Fibroblast of skin of left biceps (primary cell): Measurements from ENCODE around the gene SDCBP2.
A peak's percentile ranks its signal among the peaks of the same experiment; 100 is the strongest.

ENCODE experiments used
- DNase-seq, 2 experiments: peaks; one replicate each; pipeline ENCODE4 v3.0.0-alpha.2; 2013; ENCODE audit warnings: low read depth in 2 of 2

The SDCBP2 gene

GRCh38 chr20:1275919-1276318, 53.0 kb downstream of the SDCBP2 start:
- DNase-seq = no peak

GRCh38 chr20:1274485-1275311, 54.2 kb downstream of the SDCBP2 start:
- no peak for DNase-seq

GRCh38 chr20:1273366-1273765, 55.6 kb downstream of the SDCBP2 start:
- DNase-seq = no peak

GRCh38 chr20:1272368-1273100, 56.4 kb downstream of the SDCBP2 start:
- DNase-seq = no peak

GRCh38 chr20:1269850-1270249, 59.1 kb downstream of the SDCBP2 start:
- DNase-seq = no peak

- no peak for DNase-seq
These were observed 59.7 kb downstream of the SDCBP2 start for GRCh38 chr20:1269235-1269634.

- DNase-seq = no peak
These were observed 61.0 kb downstream of the SDCBP2 start for GRCh38 chr20:1267809-1268374.

- DNase-seq = no peak
These were observed 61.8 kb downstream of the SDCBP2 start for GRCh38 chr20:1267161-1267560.

GRCh38 chr20:1266167-1266973, 62.6 kb downstream of the SDCBP2 start, which contains the start of gene SNPH:
Gene SNPH (plus strand): TSS chr20:1266294. CDS start chr20:1296240, 29,946 bp downstream.
- DNase-seq = peak; percentile 23 to 29

- no peak for DNase-seq
These were observed 63.1 kb downstream of the SDCBP2 start for GRCh38 chr20:1265916-1266166.

GRCh38 chr20:1265226-1265915, 63.6 kb downstream of the SDCBP2 start:
- DNase-seq = no peak

- DNase-seq = no peak
These were observed 64.2 kb downstream of the SDCBP2 start for GRCh38 chr20:1264727-1265126.

GRCh38 chr20:1263853-1264252, 65.1 kb downstream of the SDCBP2 start:
- DNase-seq = no peak
